ENCODE data around the gene MEG3. TPM values are rescaled to one million over a fixed set of nuclear protein-coding genes. Genes with fewer than 3 reads are reported as not detected.

MEG3 gene
- total and polyA plus RNA-seq, 2 donors (not counting 3 experiments of a cell fraction or from before 2014, with no cell fraction given): 378 to 508 TPM

GRCh38 chr14:100881211-100882025 is 55.5 kb downstream of the MEG3 start:
- no peak for DNase-seq (ENCODE audit: low read depth, low spot score)
- Histone ChIP-seq H3K9me3 (replicated peaks; ENCODE audit: control insufficient read depth, insufficient read depth, low read length) (no peaks in the 10 kb centered on the region), H3K4me3 (replicated peaks in 1 of 3; ENCODE audit: insufficient read depth in 1 of 3, low read depth in 1 of 3, low read length in 3 of 3) (no peak overlapping the region), H3K79me2 (ENCODE audit: control insufficient read depth, insufficient read depth, low read length) (no peaks in the 10 kb centered on the region), H3K36me3 (ENCODE audit: control insufficient read depth in 2 of 2, extremely low read depth in 1 of 2, insufficient read depth in 2 of 2, low read length in 2 of 2) (peaks cover 0 to 25% of the 10 kb centered on the region in 2 experiments), H3K4me1 (ENCODE audit: control insufficient read depth, extremely low read depth, insufficient read depth, low read length) (no peaks in the 10 kb centered on the region), H3K4me2 (ENCODE audit: insufficient read depth, low read length) (no peak overlapping the region), H3K27ac (ENCODE audit: insufficient read depth, low read depth, low read length) (no peak overlapping the region), H3K27me3 (ENCODE audit: control insufficient read depth in 2 of 2, insufficient read depth in 2 of 2, low read length in 2 of 2) (no peaks in the 10 kb centered on the region), H3K9me1 (replicated peaks; ENCODE audit: control insufficient read depth, extremely low read depth, insufficient read depth, low read length) (no peaks in the 10 kb centered on the region), H4K20me1 (replicated peaks; ENCODE audit: control insufficient read depth, extremely low read depth, insufficient read depth, low read length) (no peaks in the 10 kb centered on the region), H2AFZ (ENCODE audit: low read depth, low read length) (no peak overlapping the region), H3K9ac (replicated peaks; ENCODE audit: extremely low read depth, insufficient read depth, low read length) (no peak overlapping the region)
- no peak for FAIRE-seq
- intact Hi-C loops (cut with micrococcal nuclease) (no loop called here), dilution Hi-C loops (cut with MboI; ENCODE audit: extremely low pct_ligation_motif_present, low sequenced_read_pairs) (no loop called here)
- no TSS peak for BruUV-seq (replicated peaks)
- ChIA-PET POLR2A (no interaction called here), CTCF (no interaction called here)
- TF ChIP-seq CTCF (IDR thresholded peaks at IDR 0.05; ENCODE audit: extremely low read depth in 1 of 2, insufficient read depth in 1 of 2, low read depth in 1 of 2, low read length in 2 of 2): no peak
- TF ChIP-seq MYC (IDR thresholded peaks at IDR 0.05; ENCODE audit: low read depth, low read length): no peak
- no peak for TF ChIP-seq GATA2 (IDR thresholded peaks at IDR 0.05; ENCODE audit: insufficient read depth, insufficient read length, low read depth, low read length)
- no peak for TF ChIP-seq POLR2AphosphoS5 (IDR thresholded peaks at IDR 0.05; ENCODE audit: insufficient read depth, low read depth, low read length)
- no peak for TF ChIP-seq POLR2A (IDR thresholded peaks at IDR 0.05; ENCODE audit: low read depth, low read length)
- TF ChIP-seq MAX (IDR thresholded peaks at IDR 0.05; ENCODE audit: insufficient read depth, insufficient read length): no peak
- TF ChIP-seq EZH2 (IDR thresholded peaks at IDR 0.05; ENCODE audit: borderline replicate concordance, low read depth, low read length, severe bottlenecking): no peak
- no peak for TF ChIP-seq JUN (IDR thresholded peaks at IDR 0.05; ENCODE audit: borderline replicate concordance, insufficient read depth, insufficient read length, low read depth)
- TF ChIP-seq FOS (IDR thresholded peaks at IDR 0.05; ENCODE audit: borderline replicate concordance, insufficient read depth, low read length): no peak
